PC-3 (cell line): Measurements from ENCODE around the gene OXNAD1.

Experiments
- CTCF ChIP-seq: fragments of 300-600 bp; sonication (generic); conservative IDR thresholded peaks from 2 replicates; pipeline ENCODE4 v1.5.1; 2017; ENCODE audit warnings: antibody characterized with exemption, low read depth, mild to moderate bottlenecking, low read length
- EZH2phosphoT487 ChIP-seq: fragments of 300-600 bp; sonication (generic); IDR thresholded peaks from 2 replicates; pipeline ENCODE4 v1.6.1; 2018; ENCODE audit warnings: mild to moderate bottlenecking, antibody characterized with exemption, low read length, borderline replicate concordance

- no peak for TF ChIP-seq EZH2phosphoT487
- no peak for TF ChIP-seq CTCF
Measured at GRCh38 chr3:16325850-16326249, 60.8 kb downstream of the OXNAD1 start.
